HL-60 (cell line): ENCODE results near the gene MBTPS2.

ENCODE experiments used
- DNase-seq, 2 experiments: peaks; one replicate each; pipeline ENCODE4 v3.0.0-alpha.2; 2010 to 2020; ENCODE audit warnings: low read depth in 1 of 2, low spot score in 1 of 2
- H3K27ac ChIP-seq: fragments of 250-450 bp; sonication (Bioruptor Pico); replicated peaks from 2 replicates; pipeline ENCODE4 v1.5.1; 2020; ENCODE audit warnings: mild to moderate bottlenecking, moderate library complexity
- H3K27me3 ChIP-seq: fragments of 250-450 bp; sonication (Bioruptor Pico); 2 replicates; pipeline ENCODE4 v1.5.1; 2021; ENCODE audit warnings: mild to moderate bottlenecking, moderate library complexity; ENCODE audit not compliant: insufficient read depth, poor library complexity, severe bottlenecking
- H3K4me3 ChIP-seq: replicated peaks from 2 replicates; pipeline ENCODE4 v1.5.1; 2011; ENCODE audit warnings: mild to moderate bottlenecking, control low read depth, low read length; ENCODE audit not compliant: insufficient read depth
- CTCF ChIP-seq: IDR thresholded peaks from one replicate; pipeline ENCODE4 v1.5.1; 2011; ENCODE audit warnings: low read length, control low read depth, inconsistent platforms; ENCODE audit not compliant: insufficient read depth
- GABPA ChIP-seq: IDR thresholded peaks from 2 replicates; pipeline ENCODE4 v1.6.1; 2012; ENCODE audit warnings: low read depth
- POLR2AphosphoS5 ChIP-seq: IDR thresholded peaks from 2 replicates; pipeline ENCODE4 v1.6.1; 2012; ENCODE audit warnings: low read depth
- REST ChIP-seq: IDR thresholded peaks from 2 replicates; pipeline ENCODE4 v1.6.1; 2012; ENCODE audit warnings: low read depth; ENCODE audit not compliant: insufficient replicate concordance
- SPI1 ChIP-seq: IDR thresholded peaks from 2 replicates; pipeline ENCODE4 v1.6.1; 2012; ENCODE audit warnings: low read depth, mild to moderate bottlenecking, borderline replicate concordance

The MBTPS2 gene

GRCh38 chrX:21934414-21934813, 95.0 kb downstream of the MBTPS2 start:
- Histone ChIP-seq H3K27ac (no peak overlapping the region), H3K27me3 (no peaks in the 10 kb centered on the region), H3K4me3 (no peak overlapping the region)
- DNase-seq = no peak
- no peak for TF ChIP-seq REST
- TF ChIP-seq GABPA = no peak
- TF ChIP-seq SPI1 = no peak
- no peak for TF ChIP-seq CTCF
- no peak for TF ChIP-seq POLR2AphosphoS5
